B cell (primary cell): ENCODE data around the gene MLH1.

ENCODE experiments used
- EZH2 ChIP-seq: IDR thresholded peaks from 2 replicates; pipeline ENCODE4 v1.6.1; 2012; ENCODE audit warnings: borderline replicate concordance, low read depth, mild to moderate bottlenecking, moderate library complexity, low read length; ENCODE audit not compliant: insufficient read depth, poor library complexity, severe bottlenecking
- TF ChIP-seq, protein P1 (sequence below): fragments of 200-600 bp; IDR thresholded peaks from one replicate; pipeline ENCODE4 v1.8.0; 2022; ENCODE audit warnings: antibody characterized with exemption, mild to moderate bottlenecking

DNA sequence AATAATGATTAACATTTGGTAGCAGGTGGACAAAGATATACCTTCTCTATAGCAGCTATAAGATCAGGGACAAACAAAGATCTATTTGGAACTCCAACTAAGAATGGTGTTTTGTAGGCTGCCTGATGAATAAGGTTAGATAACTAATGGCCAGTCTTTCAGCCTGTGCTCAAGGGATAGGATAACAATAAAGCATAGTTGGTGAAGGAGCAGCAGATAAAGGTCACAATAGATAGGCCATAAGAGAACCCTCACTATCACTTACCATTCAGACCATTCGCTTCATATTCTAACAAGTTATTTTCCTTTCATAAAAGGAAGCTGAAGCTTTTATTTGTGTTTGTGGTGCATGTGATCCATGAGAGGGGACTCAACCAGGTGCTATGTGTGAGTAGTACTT, 20.2 kb upstream of the MLH1 start:
- TF ChIP-seq, protein P1, sequence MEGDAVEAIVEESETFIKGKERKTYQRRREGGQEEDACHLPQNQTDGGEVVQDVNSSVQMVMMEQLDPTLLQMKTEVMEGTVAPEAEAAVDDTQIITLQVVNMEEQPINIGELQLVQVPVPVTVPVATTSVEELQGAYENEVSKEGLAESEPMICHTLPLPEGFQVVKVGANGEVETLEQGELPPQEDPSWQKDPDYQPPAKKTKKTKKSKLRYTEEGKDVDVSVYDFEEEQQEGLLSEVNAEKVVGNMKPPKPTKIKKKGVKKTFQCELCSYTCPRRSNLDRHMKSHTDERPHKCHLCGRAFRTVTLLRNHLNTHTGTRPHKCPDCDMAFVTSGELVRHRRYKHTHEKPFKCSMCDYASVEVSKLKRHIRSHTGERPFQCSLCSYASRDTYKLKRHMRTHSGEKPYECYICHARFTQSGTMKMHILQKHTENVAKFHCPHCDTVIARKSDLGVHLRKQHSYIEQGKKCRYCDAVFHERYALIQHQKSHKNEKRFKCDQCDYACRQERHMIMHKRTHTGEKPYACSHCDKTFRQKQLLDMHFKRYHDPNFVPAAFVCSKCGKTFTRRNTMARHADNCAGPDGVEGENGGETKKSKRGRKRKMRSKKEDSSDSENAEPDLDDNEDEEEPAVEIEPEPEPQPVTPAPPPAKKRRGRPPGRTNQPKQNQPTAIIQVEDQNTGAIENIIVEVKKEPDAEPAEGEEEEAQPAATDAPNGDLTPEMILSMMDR: no peak
- no peak for TF ChIP-seq EZH2
